GM15510 (cell line): ENCODE results near the gene RERE.

Source experiments
- POLR2A ChIP-seq: IDR thresholded peaks from 3 replicates; pipeline ENCODE4 v1.6.1; 2011; ENCODE audit warnings: borderline replicate concordance; ENCODE audit not compliant: insufficient read length; ENCODE audit errors: extremely low read depth

The RERE gene

DNA sequence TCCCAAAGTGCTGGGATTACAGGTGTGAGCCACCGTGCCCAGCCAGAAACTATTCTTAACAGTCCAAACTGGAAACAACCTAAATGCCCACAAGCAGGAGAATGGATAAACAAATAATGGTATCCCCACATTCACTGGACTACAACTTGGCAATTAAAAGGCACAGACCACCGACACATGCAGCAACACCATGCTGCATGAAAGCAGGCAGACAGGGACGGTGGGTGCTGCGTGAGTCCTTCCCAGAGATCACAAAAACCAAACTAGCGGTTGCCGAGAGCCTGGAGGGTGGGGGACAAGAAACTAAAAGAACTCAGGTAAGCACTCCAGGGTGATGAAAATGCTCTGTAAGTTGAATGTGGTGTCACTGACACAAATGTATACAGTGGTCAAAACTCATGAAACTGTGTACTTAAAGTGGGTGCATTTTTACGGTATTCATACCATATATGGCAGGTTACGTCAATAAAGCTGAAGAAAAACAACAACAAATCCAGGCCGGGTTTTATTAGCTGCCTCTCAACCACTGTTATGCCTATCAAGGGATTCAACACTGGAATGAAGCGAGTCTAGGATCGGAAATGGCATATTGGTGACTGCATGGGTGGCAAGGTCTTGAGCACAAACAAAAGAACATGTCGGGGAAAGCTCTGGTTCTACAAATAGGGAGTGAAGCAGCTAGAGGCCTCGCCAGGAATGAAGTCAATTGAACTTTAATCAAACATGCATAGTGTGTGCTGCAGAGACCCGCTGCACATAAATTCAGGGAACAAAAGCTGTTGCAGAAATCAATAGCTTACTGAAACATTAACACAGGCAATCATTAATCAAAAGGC is 447.2 kb downstream of the RERE start:
- no peak for TF ChIP-seq POLR2A

- no peak for TF ChIP-seq POLR2A
Measured at GRCh38 chr1:8368956-8369639, 448.3 kb downstream of the RERE start.

DNA sequence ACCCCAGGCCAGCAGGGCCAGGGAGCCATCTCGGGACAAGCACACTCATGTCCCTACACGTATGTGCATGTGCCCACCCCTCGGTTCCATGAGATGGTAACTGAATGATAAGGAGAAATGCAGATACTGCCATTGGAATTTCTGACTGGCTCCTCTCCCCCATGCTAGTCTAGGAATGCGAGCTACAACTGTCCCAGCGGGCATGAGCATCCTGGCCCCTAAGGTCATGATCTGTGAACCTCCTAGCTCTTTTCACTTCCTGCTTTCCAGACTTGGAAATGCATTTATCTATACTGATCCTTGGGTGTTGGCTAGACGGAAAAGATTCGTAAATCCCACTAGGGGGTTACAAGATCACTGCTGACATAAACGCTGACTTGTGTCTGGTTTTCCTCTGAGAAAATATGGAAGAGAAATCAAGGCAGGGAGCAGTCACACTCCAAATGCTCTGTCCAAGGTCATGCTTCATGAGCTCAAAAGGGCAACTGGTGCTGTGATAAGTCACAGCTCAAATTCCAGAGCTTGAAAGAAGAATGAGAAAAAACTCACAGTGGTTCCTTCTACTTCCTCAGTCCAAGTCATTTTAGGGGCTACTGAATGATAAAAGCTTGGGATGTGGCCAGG is 449.8 kb downstream of the RERE start:
- TF ChIP-seq POLR2A = no peak

DNA sequence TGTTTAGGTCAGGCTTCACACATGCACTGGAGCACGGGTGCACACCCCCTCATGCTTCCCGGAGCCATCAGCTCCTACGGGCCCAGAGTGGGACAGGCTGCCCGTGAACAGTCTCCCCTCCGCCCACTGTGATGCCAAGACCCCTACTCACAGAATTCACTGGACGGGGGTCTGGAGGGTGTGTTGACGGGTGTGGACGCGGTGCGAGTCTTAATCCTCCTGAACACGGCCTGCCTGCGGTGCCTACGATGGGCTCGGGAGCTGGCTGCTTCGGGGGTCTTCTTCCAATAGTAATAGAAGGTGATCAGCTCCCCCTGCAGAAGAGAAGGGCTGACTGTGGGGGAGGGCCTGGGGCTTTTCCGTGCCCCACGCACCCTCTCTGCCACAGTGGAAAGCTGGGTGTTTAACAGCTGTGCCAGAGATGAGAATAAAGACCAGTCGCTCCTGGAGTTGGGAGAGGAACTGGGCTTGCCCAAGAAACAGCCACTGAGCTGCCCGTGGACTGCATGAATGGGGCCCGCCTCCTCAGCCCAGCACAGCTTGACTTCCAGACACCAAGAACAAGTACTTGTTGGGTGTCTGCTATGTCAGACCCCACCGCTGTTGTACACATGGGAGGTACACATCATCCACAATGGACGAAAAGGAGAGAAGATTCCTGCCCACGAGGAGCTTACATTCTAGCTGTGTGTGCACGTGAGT is 451.6 kb downstream of the RERE start:
- no peak for TF ChIP-seq POLR2A

DNA sequence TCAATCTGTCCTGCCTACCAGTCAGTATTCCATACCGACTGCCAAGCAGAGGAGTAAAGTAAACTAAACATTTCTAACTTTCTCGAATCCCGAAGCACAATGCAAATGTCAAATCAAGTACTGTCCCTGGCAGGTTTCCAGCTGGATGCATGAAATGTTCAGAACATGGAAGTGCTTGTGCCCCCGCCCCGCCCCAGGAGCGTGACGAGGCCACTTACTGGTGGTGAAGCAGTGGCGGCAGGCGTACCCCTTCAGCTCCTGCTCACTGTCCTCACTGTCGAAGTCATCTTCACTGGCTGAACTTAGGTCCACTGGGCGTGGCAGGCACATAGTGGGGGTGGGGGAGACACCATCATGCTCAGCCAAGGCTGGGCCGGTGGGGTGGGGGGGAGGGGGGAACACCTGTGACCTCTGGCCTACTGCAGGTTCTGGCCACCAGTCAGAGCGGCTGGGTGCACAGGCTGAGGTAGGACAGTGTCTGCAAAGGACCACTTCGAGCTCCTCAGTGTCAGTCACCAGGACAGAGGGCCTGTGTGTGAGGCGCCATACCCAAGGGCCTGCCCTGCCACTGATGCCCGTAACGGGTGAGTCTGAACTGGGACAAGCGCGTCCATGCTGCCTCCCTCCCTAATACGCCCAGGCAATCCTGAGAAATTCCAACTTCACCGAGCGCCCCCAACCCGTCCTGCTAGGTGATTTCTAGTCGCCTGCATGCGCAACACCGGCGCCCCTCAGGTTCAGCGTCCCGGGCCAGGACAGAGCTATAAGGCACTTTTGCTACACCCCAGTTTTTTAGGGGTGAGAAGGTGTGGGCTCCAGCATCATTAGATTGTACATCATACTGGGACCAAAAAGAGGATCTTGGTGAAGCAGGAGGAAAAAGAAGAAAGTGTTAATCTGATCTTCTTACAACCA is 452.7 kb downstream of the RERE start:
- TF ChIP-seq POLR2A = no peak

DNA sequence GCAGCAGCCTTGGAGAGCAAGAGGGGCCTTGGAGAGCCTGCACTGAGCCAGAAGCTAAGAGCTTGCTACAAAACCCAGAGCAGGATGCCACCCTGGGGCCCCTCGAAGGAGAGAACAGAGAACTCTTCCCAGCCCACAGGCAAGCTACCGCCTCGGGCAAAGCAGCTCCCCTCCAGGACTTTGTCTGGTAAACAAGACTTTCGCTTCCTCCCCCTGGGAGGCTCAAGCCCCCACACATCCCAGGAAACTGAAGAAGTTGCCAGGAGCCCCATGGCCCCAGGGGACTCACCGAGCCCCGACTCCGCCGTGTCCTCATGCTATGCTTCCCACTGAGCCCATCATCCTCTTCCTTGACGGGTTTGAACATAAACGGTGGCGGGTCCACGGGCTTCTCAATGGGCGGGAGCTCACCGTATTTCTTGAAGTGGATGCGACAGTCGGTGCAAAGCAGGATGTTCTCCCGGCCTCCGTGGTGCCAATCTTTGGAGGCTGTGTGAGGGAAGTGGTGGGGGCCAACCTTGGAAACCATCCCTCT is 453.6 kb downstream of the RERE start:
- no peak for TF ChIP-seq POLR2A

GRCh38 chr1:8363186-8363766 is 454.2 kb downstream of the RERE start:
- no peak for TF ChIP-seq POLR2A

- no peak for TF ChIP-seq POLR2A
Measured at GRCh38 chr1:8362701-8363101, 454.7 kb downstream of the RERE start.

DNA sequence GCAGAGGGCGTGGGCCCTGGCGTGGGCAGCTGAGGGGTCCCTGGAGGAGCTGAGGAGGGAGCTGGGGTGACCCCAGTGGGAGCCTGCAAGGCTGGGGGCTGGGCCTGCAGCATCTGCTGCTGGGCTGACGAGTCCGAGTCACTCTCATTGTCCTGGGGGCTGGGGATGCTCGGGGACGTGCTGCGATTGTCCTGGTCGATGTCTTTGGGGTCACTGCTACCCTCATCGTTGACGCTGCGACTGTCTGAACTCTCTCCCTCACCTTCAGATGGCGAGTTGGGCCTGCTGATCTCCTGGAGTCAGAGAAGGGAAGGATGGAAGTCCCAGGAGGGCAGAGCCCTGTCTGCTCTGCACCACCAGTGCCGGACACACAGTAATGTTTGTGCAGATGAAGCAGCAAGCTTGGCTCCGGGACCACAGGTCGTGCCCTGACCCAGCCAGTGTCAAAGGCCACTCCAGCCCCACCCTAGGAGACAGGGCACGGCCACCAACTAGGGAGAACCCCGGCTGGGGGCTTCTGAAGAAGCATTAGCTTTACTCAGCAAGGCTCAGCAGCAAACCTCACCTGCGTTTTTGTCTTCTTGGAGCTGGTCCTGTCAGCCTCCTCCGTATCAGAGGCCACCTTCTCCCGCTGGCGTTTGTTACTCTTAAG is 456.1 kb downstream of the RERE start:
- no peak for TF ChIP-seq POLR2A

DNA sequence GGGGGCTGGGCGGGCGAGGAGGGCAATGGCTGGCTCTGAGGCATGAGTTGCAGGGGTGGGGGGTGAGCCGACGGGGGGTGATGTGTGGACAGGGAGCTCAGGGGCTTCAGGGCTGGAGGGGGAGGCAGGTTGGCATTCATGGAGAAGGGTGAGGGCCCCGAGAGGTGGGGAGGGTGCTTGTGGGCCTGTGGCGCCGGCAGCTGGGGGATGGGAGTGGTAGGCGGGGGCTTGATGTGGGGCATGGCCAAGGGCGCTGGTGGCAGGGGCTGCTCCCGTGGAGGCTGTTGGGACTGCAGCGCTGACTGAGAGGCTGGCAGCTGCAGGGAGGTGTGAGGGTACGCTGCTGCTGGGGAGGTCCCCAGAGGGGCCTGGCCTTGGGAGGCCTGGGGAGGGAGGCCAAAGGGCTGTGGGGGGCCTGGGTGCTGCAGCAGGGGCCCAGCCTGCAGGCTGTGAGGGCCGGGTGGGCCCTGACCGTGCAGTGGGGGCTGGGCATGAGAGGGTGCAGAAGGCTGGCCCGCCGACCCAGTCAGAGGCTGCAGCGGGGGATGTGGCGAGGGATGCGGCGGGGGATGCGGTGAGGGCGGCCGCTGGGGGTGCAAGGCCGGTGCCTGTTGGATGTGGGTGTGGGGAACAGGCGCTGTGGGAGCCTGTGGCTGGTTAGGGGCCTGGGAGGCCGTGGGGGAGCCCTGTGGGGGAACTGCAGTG is 456.8 kb downstream of the RERE start:
- no peak for TF ChIP-seq POLR2A

- no peak for TF ChIP-seq POLR2A
Measured at GRCh38 chr1:8359617-8360481, 457.6 kb downstream of the RERE start.
